ENCODE measurements around the gene DENND1A. TPM values are rescaled to one million over a fixed set of nuclear protein-coding genes. Genes with fewer than 3 reads are reported as not detected.

DENND1A gene
- total RNA-seq, 1 experiment from 2014 or later: 7.2 TPM

- H3K27ac ChIP-seq: no peak overlapping the region
Measured at GRCh38 chr9:123361731-123362510, 568.0 kb downstream of the DENND1A start.

GRCh38 chr9:123361086-123361730 is 568.7 kb downstream of the DENND1A start:
- Histone ChIP-seq H3K4me3 (no peak overlapping the region), H3K27me3 (replicated peaks) (no peaks in the 10 kb centered on the region), H3K4me1 (replicated peaks) (peaks cover 4% of the 10 kb centered on the region), H3K27ac (no peak overlapping the region), H3K9me3 (replicated peaks) (no peaks in the 10 kb centered on the region), H3K36me3 (no peaks in the 10 kb centered on the region)
- DNase-seq (ENCODE audit: low read depth in 1 of 2, low spot score in 2 of 2): no peak

More at GRCh38 chr9:123361731-123362510, 568.0 kb downstream of the DENND1A start:
- Histone ChIP-seq H3K4me1 (replicated peaks) (peaks cover 4% of the 10 kb centered on the region), H3K27me3 (replicated peaks) (no peaks in the 10 kb centered on the region), H3K9me3 (replicated peaks) (no peaks in the 10 kb centered on the region), H3K4me3 (no peak overlapping the region), H3K36me3 (no peaks in the 10 kb centered on the region)
- no peak for DNase-seq (ENCODE audit: low read depth in 1 of 2, low spot score in 2 of 2)

- no peaks in the 10 kb centered on the region for H3K36me3 ChIP-seq
- no peaks in the 10 kb centered on the region for H3K9me3 ChIP-seq (replicated peaks)
- H3K27me3 ChIP-seq (replicated peaks): no peaks in the 10 kb centered on the region
- no peak for DNase-seq (ENCODE audit: low read depth in 1 of 2, low spot score in 2 of 2)
- no peak overlapping the region for H3K27ac ChIP-seq
- H3K4me1 ChIP-seq (replicated peaks): peaks cover 4% of the 10 kb centered on the region
- no peak overlapping the region for H3K4me3 ChIP-seq
Measured at GRCh38 chr9:123360161-123361085, 569.5 kb downstream of the DENND1A start.

- Histone ChIP-seq H3K9me3 (replicated peaks) (no peaks in the 10 kb centered on the region), H3K27me3 (replicated peaks) (no peaks in the 10 kb centered on the region), H3K4me3 (no peak overlapping the region), H3K27ac (no peak overlapping the region), H3K4me1 (replicated peaks) (peaks cover 2% of the 10 kb centered on the region), H3K36me3 (no peaks in the 10 kb centered on the region)
- DNase-seq (ENCODE audit: low read depth in 1 of 2, low spot score in 2 of 2): no peak
Measured at GRCh38 chr9:123359546-123359945, 570.4 kb downstream of the DENND1A start.

GRCh38 chr9:123359106-123359505 is 570.8 kb downstream of the DENND1A start:
- Histone ChIP-seq H3K36me3 (no peaks in the 10 kb centered on the region), H3K4me1 (replicated peaks) (no peaks in the 10 kb centered on the region), H3K9me3 (replicated peaks) (no peaks in the 10 kb centered on the region), H3K27me3 (replicated peaks) (no peaks in the 10 kb centered on the region), H3K27ac (no peak overlapping the region), H3K4me3 (no peak overlapping the region)
- DNase-seq (ENCODE audit: low read depth in 1 of 2, low spot score in 2 of 2): no peak

GRCh38 chr9:123358181-123358905 is 571.6 kb downstream of the DENND1A start:
- no peak for DNase-seq (ENCODE audit: low read depth in 1 of 2, low spot score in 2 of 2)
- no peak overlapping the region for H3K4me3 ChIP-seq
- H3K36me3 ChIP-seq: no peaks in the 10 kb centered on the region
- no peak overlapping the region for H3K27ac ChIP-seq
- H3K9me3 ChIP-seq (replicated peaks): no peaks in the 10 kb centered on the region
- H3K27me3 ChIP-seq (replicated peaks): no peaks in the 10 kb centered on the region
- H3K4me1 ChIP-seq (replicated peaks): no peaks in the 10 kb centered on the region

GRCh38 chr9:123357743-123358059 is 572.2 kb downstream of the DENND1A start:
- Histone ChIP-seq H3K27ac (no peak overlapping the region), H3K9me3 (replicated peaks) (no peaks in the 10 kb centered on the region), H3K4me1 (replicated peaks) (no peaks in the 10 kb centered on the region), H3K4me3 (no peak overlapping the region), H3K27me3 (replicated peaks) (no peaks in the 10 kb centered on the region), H3K36me3 (no peaks in the 10 kb centered on the region)
- no peak for DNase-seq (ENCODE audit: low read depth in 1 of 2, low spot score in 2 of 2)

- no peak for DNase-seq (ENCODE audit: low read depth in 1 of 2, low spot score in 2 of 2)
- no peaks in the 10 kb centered on the region for H3K4me1 ChIP-seq (replicated peaks)
- no peaks in the 10 kb centered on the region for H3K36me3 ChIP-seq
- H3K4me3 ChIP-seq: no peak overlapping the region
- H3K9me3 ChIP-seq (replicated peaks): no peaks in the 10 kb centered on the region
- no peaks in the 10 kb centered on the region for H3K27me3 ChIP-seq (replicated peaks)
- no peak overlapping the region for H3K27ac ChIP-seq
Measured at GRCh38 chr9:123356851-123357742, 572.8 kb downstream of the DENND1A start.

GRCh38 chr9:123355761-123356431 is 574.0 kb downstream of the DENND1A start, which contains the start of gene CRB2:
CRB2 (plus strand) TSS chr9:123356197; CDS start chr9:123356261, 64 bp downstream.
- no peak for DNase-seq (ENCODE audit: low read depth in 1 of 2, low spot score in 2 of 2)
- no peak within 1 kb of the TSS for H3K4me3 ChIP-seq
- no peaks in the 10 kb centered on the region for H3K9me3 ChIP-seq (replicated peaks)
- no peak within 1 kb of the TSS for H3K27ac ChIP-seq
- no peaks in the 10 kb centered on the region for H3K4me1 ChIP-seq (replicated peaks)
- no peaks in the 10 kb centered on the region for H3K27me3 ChIP-seq (replicated peaks)
- H3K36me3 ChIP-seq: no peaks in the 10 kb centered on the region

GRCh38 chr9:123354806-123355508 is 575.0 kb downstream of the DENND1A start:
- no peaks in the 10 kb centered on the region for H3K27me3 ChIP-seq (replicated peaks)
- no peaks in the 10 kb centered on the region for H3K9me3 ChIP-seq (replicated peaks)
- no peak for DNase-seq (ENCODE audit: low read depth in 1 of 2, low spot score in 2 of 2)
- no peak overlapping the region for H3K4me3 ChIP-seq
- H3K27ac ChIP-seq: no peak overlapping the region
- H3K4me1 ChIP-seq (replicated peaks): no peaks in the 10 kb centered on the region
- no peaks in the 10 kb centered on the region for H3K36me3 ChIP-seq

GRCh38 chr9:123353984-123354591 is 575.8 kb downstream of the DENND1A start:
- DNase-seq (ENCODE audit: low read depth in 1 of 2, low spot score in 2 of 2): peak; percentile 56 to 72
- Histone ChIP-seq H3K4me3 (no peak overlapping the region), H3K4me1 (replicated peaks) (0 out of 2 replicates have a peak, but pooled peaks cover 3% of the 10 kb centered on the region), H3K9me3 (replicated peaks) (no peaks in the 10 kb centered on the region), H3K36me3 (no peaks in the 10 kb centered on the region), H3K27me3 (replicated peaks) (no peaks in the 10 kb centered on the region), H3K27ac (no peak overlapping the region)
